HG03135 (cell line): Measurements from ENCODE around the gene SLC20A1.
A peak's percentile ranks its signal among the peaks of the same experiment; 100 is the strongest.

ENCODE experiments used
- ATAC-seq: cut with Tn5 transposase; IDR thresholded peaks from one replicate; pipeline ENCODE4 v1.9.1; 2021; ENCODE audit warnings: mild to moderate bottlenecking, moderate library complexity; ENCODE audit not compliant: unreplicated experiment

SLC20A1 gene

DNA sequence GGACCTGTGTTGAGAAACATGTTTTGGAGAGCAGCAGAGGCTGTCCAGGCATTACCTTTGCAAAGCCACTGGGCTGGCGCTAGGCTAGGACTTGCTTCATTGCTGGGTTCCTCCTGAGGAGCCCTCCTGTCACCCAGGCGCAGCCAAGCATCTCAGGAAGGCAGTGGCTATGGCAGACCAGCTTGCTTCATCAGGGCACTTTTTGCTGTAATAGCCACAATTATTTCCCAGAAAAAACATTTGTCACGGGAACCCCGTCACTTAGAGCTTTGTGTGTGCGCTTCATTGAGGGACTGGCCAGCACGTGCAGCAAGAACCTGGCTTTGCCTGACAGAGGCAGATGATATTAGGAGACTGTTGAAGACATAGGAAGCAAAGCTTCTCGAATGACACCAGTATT, 36.4 kb downstream of the SLC20A1 start:
- ATAC-seq: no peak

DNA sequence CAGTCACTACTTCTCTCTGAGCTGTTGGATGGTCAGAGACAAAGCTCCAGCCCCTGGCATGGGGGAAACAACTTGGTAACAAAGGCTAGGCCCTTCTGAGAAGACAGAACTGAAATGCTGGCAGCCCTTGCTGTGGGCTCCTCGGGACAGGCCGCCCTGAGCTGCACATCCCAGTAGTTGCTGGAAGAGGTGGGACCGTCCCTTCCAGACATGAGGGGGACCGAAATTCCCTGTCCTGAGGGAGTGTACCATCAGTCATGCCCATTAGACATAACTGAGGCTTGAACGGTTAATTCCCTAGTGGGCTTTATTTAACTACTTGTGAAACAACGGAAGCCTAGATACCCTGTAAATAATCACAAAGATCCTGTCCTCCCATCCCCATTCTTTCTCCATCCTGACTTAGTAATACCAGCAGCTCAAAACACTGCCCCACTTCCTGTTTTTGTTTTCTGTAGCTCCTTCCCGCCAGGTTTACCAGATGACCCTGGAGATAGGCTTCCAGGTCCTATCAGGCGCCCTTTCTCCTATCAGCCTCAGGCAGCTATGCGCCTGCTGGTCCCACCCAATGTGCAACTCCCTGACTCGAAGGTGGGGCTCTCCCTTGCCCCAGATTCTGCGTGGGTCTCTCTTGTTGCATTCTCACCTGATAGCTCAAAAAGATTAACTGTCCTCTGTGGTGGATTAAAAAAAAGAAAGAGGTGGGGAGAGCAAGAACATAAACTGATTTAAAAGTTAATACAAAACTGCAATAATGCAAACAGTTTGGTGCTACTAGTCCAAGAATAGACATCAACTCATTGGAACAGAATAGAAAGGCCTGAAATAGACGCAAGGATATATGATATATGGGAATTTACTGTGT, 38.0 kb downstream of the SLC20A1 start:
- no peak for ATAC-seq

- ATAC-seq: no peak
These were observed 38.7 kb downstream of the SLC20A1 start for GRCh38 chr2:112684415-112684775.

DNA sequence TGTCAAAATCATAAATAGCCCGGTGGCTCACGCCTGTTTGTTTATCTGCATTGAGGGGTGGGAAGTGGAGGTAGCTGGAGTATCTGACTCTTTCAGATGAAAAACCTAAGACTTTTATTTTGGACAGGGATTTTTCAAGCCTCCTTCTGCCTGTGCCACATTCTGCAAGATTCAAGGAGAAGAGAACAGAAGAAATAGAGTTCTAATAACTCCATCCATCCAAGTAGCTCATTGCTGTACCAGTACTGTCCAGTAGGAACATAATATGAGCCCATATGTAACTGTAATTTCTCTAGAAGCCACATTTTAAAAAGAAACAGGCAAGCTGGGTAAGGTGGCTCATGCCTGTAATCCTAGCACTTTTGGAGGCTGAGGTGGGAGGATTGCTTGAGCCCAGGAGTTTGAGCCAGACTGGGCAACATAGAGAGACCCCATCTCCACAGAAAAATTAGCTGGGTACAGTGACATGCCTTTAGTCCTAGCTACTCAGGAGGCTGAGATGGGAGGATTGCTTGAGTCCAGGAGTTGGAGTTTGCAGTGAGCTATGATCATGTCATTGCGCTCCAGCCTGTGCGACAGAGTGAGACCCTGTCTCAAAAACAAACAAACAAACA, 39.6 kb downstream of the SLC20A1 start:
- no peak for ATAC-seq

GRCh38 chr2:112686348-112687217, 40.8 kb downstream of the SLC20A1 start:
- ATAC-seq: no peak

- no peak for ATAC-seq
These were observed 41.8 kb downstream of the SLC20A1 start for GRCh38 chr2:112687522-112687921.

DNA sequence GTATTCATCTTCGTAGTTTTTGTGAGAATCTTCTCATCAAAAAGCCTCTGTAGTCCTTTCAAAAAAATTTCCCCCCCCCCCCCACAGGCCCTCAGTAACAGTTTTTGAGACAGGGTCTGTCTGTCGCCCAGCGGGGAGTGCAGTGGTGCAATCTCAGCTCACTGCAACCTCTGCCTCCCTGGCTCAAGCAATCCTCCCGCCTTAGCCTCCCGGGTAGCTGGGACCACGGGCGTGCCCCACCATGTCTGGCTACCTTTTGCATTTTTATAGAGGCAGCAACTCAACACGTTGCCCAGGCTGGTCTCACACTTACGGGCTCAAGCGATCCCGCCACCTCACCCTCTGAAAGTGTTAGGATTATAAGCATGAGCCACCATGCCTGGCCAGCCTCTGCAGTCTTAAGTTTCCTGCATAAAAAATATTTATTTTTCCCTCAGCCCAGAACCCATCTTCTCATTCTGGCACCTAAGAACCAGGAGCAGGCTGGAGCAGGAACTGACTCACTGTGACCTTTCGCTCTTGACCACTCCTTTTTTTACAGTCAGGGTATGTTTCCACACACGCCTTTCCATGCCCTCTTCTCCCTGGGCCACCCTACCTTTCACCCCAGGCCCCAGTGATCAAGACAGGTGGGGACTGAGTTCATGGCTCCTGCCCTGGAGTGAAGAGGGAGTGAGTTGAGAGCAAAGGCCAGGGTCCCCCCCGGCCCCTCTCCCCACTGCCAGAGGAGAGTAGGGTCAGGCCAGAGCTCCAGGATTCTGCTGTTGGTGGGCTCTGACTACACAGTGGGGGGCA, 42.5 kb downstream of the SLC20A1 start:
- no peak for ATAC-seq

- no peak for ATAC-seq
These were observed 45.2 kb downstream of the SLC20A1 start for GRCh38 chr2:112690853-112691401.

DNA sequence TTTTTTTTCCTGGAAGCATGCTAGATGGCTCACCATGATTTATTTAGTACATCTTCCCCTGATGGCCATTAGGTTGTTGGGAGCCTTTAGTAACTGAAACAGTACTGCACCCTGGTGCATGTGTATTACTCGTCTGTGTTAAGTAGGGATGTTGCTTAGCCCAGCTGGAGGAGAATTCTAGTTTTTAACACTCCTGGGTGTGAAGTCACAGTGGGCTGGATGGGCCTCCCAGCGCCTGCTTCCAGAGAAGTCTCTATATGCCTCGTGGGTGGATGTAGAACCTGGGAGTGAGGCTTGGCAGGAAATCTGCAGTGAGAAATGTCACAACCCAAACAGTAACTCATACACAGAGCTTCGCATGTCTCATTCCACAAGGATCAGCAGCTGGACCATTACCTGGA, 46.1 kb downstream of the SLC20A1 start:
- ATAC-seq: no peak

- ATAC-seq: peak; percentile 84
These were observed 46.8 kb downstream of the SLC20A1 start for GRCh38 chr2:112692495-112692911.

GRCh38 chr2:112692918-112693317, 47.2 kb downstream of the SLC20A1 start:
- no peak for ATAC-seq

GRCh38 chr2:112693596-112693995, 47.9 kb downstream of the SLC20A1 start:
- ATAC-seq: no peak

- ATAC-seq: no peak
These were observed 48.4 kb downstream of the SLC20A1 start for GRCh38 chr2:112694182-112694581.

DNA sequence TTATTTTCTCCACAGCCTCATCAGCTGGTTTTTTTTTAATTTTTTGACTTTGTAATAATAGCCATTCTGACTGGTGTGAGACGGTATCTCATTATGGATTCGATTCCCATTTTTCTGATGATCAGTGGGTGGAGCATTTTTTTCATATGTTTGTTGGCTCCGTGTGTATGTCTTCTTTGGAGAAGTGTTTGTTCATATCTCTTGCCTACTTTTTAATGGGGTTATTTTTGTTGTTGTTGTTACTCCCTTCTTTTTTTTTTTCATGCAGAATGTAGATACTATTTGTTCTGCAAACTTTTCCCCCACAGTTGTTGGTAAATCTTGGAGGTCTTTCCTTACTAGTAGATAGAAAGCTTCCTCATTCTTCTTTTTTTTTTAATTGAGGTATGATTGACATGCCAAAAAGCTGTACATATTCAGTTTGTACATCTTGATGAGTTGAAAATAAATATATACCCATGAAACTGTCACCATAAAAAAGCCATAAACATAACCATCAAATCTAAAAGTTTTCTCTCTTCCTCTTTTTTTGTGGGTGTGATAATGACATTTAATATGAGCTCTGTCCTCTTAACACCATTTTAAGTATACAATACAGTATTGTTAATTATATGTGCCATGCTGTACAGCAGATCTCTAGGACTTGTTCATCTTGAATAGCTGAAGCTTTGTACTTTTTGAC, 53.2 kb downstream of the SLC20A1 start:
- ATAC-seq: no peak

DNA sequence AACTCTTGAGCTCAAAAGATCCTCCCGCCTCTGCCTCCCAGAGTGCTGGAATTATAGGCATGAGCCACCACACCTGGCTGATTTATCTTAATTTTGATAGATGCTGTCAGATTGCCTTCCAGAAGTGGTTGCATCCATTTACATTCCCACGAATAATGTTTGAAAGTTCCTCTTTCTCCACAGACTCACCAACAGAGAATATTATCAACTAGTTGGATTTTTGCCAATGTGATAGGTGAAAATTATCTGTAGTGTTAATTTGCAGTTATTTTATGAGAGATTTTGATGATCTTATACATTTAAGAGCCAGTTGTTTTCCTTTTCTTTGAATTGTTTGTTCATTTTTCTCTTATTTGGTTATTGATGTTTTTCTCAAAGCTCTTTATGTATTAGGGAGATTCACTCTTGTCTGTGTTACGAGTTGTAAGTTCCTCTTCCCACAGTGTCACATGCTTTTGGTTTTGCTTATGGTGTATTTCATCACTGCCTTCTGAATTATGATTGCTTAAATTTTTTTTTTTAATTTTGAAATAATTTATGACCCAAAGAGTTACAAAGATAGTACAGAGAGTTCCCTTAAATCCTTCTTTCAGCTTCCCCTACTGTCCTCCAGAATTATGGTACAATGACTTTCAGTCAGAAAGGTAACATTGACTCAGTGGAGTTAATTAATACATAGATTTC, 54.4 kb downstream of the SLC20A1 start:
- no peak for ATAC-seq

DNA sequence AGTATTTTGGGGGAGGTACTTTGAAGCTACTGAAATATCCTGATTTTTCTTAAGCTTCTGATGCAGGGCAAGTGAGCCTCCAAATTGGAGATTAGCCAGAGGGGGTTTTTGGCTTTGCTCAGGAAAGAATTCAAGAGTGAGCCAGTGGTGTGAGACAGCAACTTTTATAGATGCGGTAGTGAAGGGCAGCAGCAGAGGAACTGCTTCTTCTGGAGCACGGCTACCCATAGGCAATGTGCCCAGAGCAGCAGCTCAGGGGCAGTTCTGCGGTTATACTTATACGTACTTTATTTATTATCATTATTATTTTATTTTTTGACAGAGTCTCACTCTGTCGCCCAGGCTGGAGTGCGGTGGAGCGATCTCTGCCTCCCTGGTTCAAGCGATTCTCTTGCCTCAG, 55.3 kb downstream of the SLC20A1 start:
- ATAC-seq: no peak

DNA sequence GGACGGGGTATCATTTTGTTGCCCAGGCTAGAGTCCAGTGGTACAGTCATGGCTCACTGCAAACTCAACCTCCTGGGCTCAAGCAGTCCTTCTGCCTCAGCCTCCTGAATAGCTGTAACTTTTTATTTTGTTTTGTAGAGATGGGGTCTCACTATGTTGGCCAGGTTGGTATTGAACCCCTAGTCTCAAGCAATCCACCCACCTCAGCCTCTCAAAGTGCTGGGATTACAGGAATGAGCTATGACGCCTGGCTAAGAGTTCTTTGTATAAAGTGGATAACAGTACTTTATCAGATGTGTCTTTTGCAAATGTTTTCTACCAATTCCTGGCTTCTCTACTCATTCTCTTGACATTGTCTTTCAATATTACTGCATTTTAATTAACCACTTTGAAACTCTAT, 57.9 kb downstream of the SLC20A1 start:
- ATAC-seq: no peak

- ATAC-seq: no peak
These were observed 59.8 kb downstream of the SLC20A1 start for GRCh38 chr2:112705575-112705974.

- ATAC-seq: no peak
These were observed 60.5 kb downstream of the SLC20A1 start for GRCh38 chr2:112706170-112706664.
